SK-N-SH treated with all-trans-retinoic acid at 6 μM for 48 hours (cell line): ENCODE results near the gene VPS41.

ENCODE experiments used
- ARNTL ChIP-seq: fragments of 450-650 bp; formaldehyde crosslinking; IDR thresholded peaks from 2 replicates; pipeline ENCODE4 v1.5.0; 2020; ENCODE audit warnings: low read depth, mild to moderate bottlenecking, moderate library complexity, borderline replicate concordance
- ESRRG ChIP-seq: fragments of 250-450 bp; sonication (Bioruptor Pico); IDR thresholded peaks from 2 replicates; pipeline ENCODE4 v1.6.1; 2021; ENCODE audit warnings: mild to moderate bottlenecking
- GLIS3 ChIP-seq: fragments of 250-450 bp; sonication (Bioruptor Pico); IDR thresholded peaks from 2 replicates; pipeline ENCODE4 v1.5.0; 2020; ENCODE audit warnings: mild to moderate bottlenecking, moderate library complexity
- ISL1 ChIP-seq: fragments of 250-450 bp; sonication (Bioruptor Pico); IDR thresholded peaks from 2 replicates; pipeline ENCODE4 v2.1.2; 2022; ENCODE audit warnings: mild to moderate bottlenecking, moderate library complexity
- OSR1 ChIP-seq: fragments of 250-450 bp; sonication (Bioruptor Pico); IDR thresholded peaks from 2 replicates; pipeline ENCODE4 v1.8.0; 2022; ENCODE audit warnings: moderate library complexity, mild to moderate bottlenecking, inconsistent platforms
- RARB ChIP-seq: fragments of 250-450 bp; sonication (Bioruptor Pico); IDR thresholded peaks from 2 replicates; pipeline ENCODE4 v1.8.0; 2021; ENCODE audit warnings: mild to moderate bottlenecking, moderate library complexity
- TF ChIP-seq, protein P1 (sequence below): fragments of 250-450 bp; sonication (Bioruptor Pico); IDR thresholded peaks from 2 replicates; pipeline ENCODE4 v1.8.0; 2020; ENCODE audit warnings: mild to moderate bottlenecking, moderate library complexity, borderline replicate concordance
- TF ChIP-seq, protein P2 (sequence below): fragments of 250-450 bp; sonication (Bioruptor Pico); IDR thresholded peaks from 2 replicates; pipeline ENCODE4 v1.5.0; 2020; ENCODE audit warnings: mild to moderate bottlenecking, moderate library complexity

GRCh38 chr7:38819463-38819862 lies 89.5 kb downstream of the VPS41 start:
- TF ChIP-seq ARNTL = no peak
- TF ChIP-seq RARB (CRISPR knock-in tag) = no peak
- no peak for TF ChIP-seq ISL1
- no peak for TF ChIP-seq OSR1
- TF ChIP-seq, protein P1, sequence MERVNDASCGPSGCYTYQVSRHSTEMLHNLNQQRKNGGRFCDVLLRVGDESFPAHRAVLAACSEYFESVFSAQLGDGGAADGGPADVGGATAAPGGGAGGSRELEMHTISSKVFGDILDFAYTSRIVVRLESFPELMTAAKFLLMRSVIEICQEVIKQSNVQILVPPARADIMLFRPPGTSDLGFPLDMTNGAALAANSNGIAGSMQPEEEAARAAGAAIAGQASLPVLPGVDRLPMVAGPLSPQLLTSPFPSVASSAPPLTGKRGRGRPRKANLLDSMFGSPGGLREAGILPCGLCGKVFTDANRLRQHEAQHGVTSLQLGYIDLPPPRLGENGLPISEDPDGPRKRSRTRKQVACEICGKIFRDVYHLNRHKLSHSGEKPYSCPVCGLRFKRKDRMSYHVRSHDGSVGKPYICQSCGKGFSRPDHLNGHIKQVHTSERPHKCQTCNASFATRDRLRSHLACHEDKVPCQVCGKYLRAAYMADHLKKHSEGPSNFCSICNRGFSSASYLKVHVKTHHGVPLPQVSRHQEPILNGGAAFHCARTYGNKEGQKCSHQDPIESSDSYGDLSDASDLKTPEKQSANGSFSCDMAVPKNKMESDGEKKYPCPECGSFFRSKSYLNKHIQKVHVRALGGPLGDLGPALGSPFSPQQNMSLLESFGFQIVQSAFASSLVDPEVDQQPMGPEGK (CRISPR knock-in tag) = no peak
- no peak for TF ChIP-seq ESRRG (CRISPR knock-in tag)
- no peak for TF ChIP-seq GLIS3
- TF ChIP-seq, protein P2, sequence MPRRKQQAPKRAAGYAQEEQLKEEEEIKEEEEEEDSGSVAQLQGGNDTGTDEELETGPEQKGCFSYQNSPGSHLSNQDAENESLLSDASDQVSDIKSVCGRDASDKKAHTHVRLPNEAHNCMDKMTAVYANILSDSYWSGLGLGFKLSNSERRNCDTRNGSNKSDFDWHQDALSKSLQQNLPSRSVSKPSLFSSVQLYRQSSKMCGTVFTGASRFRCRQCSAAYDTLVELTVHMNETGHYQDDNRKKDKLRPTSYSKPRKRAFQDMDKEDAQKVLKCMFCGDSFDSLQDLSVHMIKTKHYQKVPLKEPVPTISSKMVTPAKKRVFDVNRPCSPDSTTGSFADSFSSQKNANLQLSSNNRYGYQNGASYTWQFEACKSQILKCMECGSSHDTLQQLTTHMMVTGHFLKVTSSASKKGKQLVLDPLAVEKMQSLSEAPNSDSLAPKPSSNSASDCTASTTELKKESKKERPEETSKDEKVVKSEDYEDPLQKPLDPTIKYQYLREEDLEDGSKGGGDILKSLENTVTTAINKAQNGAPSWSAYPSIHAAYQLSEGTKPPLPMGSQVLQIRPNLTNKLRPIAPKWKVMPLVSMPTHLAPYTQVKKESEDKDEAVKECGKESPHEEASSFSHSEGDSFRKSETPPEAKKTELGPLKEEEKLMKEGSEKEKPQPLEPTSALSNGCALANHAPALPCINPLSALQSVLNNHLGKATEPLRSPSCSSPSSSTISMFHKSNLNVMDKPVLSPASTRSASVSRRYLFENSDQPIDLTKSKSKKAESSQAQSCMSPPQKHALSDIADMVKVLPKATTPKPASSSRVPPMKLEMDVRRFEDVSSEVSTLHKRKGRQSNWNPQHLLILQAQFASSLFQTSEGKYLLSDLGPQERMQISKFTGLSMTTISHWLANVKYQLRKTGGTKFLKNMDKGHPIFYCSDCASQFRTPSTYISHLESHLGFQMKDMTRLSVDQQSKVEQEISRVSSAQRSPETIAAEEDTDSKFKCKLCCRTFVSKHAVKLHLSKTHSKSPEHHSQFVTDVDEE (CRISPR knock-in tag) = no peak
